Mesenchymal stem cell (in vitro differentiated cells and primary cell): ENCODE data around the gene EXOC5.

Experiments
- DNase-seq: peaks from one replicate; pipeline ENCODE4 v3.0.0-alpha.2; 2013
- H2AFZ ChIP-seq: one replicate; pipeline ENCODE4 v1.6.1; 2013; ENCODE audit warnings: low read depth, mild to moderate bottlenecking, control low read depth, inconsistent platforms, low read length, moderate library complexity
- H2AK5ac ChIP-seq: 2 replicates; pipeline ENCODE4 v1.6.1; 2013; ENCODE audit warnings: low read length, moderate library complexity, mild to moderate bottlenecking, inconsistent platforms; ENCODE audit not compliant: severe bottlenecking
- H2BK120ac ChIP-seq: one replicate; pipeline ENCODE4 v1.6.1; 2013; ENCODE audit warnings: low read depth, mild to moderate bottlenecking, inconsistent platforms, low read length, moderate library complexity
- H2BK12ac ChIP-seq, 2 experiments: one replicate each; pipeline ENCODE4 v1.6.1; 2013; ENCODE audit warnings: inconsistent platforms in 2 of 2, low read length in 2 of 2, mild to moderate bottlenecking in 2 of 2, moderate library complexity in 2 of 2, control low read depth in 1 of 2
- H2BK15ac ChIP-seq: one replicate; pipeline ENCODE4 v1.6.1; 2013; ENCODE audit warnings: mild to moderate bottlenecking, low read depth, inconsistent platforms; ENCODE audit not compliant: poor library complexity, severe bottlenecking
- H2BK5ac ChIP-seq: 2 replicates; pipeline ENCODE4 v1.6.1; 2013; ENCODE audit warnings: low read depth, mild to moderate bottlenecking, low read length, control low read depth, inconsistent platforms; ENCODE audit not compliant: poor library complexity, severe bottlenecking
- H3K14ac ChIP-seq, 2 experiments: one replicate each; pipeline ENCODE4 v1.6.1; 2013; ENCODE audit warnings: inconsistent platforms in 2 of 2, low read length in 2 of 2, control low read depth in 1 of 2, mild to moderate bottlenecking in 1 of 2, moderate library complexity in 1 of 2
- H3K18ac ChIP-seq, 2 experiments: one replicate each; pipeline ENCODE4 v1.6.1; 2013; ENCODE audit warnings: inconsistent platforms in 2 of 2, low read length in 2 of 2, control low read depth in 1 of 2, low read depth in 1 of 2, mild to moderate bottlenecking in 1 of 2
- H3K23ac ChIP-seq, 2 experiments: one replicate each; pipeline ENCODE4 v1.6.1; 2013; ENCODE audit warnings: inconsistent platforms in 2 of 2, low read length in 2 of 2, mild to moderate bottlenecking in 2 of 2, moderate library complexity in 2 of 2, control low read depth in 1 of 2
- H3K27ac ChIP-seq: 2 replicates; pipeline ENCODE4 v1.5.1; 2013; ENCODE audit warnings: mild to moderate bottlenecking, moderate library complexity, low read length, control low read depth, inconsistent platforms; ENCODE audit not compliant: poor library complexity, severe bottlenecking
- H3K27me3 ChIP-seq, 2 experiments: 2 replicates each; pipeline versions ENCODE4 v1.6.1 to v1.7.0; 2013; ENCODE audit warnings: low read length in 2 of 2, mild to moderate bottlenecking in 2 of 2, moderate library complexity in 2 of 2, control low read depth in 1 of 2, inconsistent platforms in 1 of 2; ENCODE audit not compliant: control insufficient read depth in 1 of 2, insufficient read depth in 1 of 2
- H3K36me3 ChIP-seq, 2 experiments: 2 replicates each; pipeline versions ENCODE4 v1.6.1 to v1.7.0; 2013; ENCODE audit warnings: low read length in 2 of 2, control low read depth in 1 of 2, inconsistent platforms in 1 of 2, low read depth in 1 of 2, mild to moderate bottlenecking in 1 of 2; ENCODE audit not compliant: insufficient read depth in 2 of 2, control insufficient read depth in 1 of 2
- H3K4ac ChIP-seq, 2 experiments: one replicate each; pipeline ENCODE4 v1.6.1; 2013; ENCODE audit warnings: inconsistent platforms in 2 of 2, low read length in 2 of 2, mild to moderate bottlenecking in 2 of 2, moderate library complexity in 2 of 2, control low read depth in 1 of 2, low read depth in 1 of 2
- H3K4me1 ChIP-seq: 2 replicates; pipeline ENCODE4 v1.6.1; 2013; ENCODE audit warnings: low read depth, low read length, control low read depth; ENCODE audit not compliant: control insufficient read depth, insufficient read depth
- H3K4me2 ChIP-seq: 2 replicates; pipeline ENCODE4 v1.6.1; 2013; ENCODE audit warnings: low read length, mild to moderate bottlenecking, inconsistent platforms; ENCODE audit not compliant: poor library complexity, severe bottlenecking
- H3K4me3 ChIP-seq, 2 experiments: 2 replicates each; pipeline versions ENCODE4 v1.5.1 to v1.7.0; 2013; ENCODE audit warnings: low read length in 2 of 2, mild to moderate bottlenecking in 2 of 2, control low read depth in 1 of 2, low read depth in 1 of 2; ENCODE audit not compliant: insufficient read depth in 1 of 2
- H3K79me1 ChIP-seq: replicated peaks from 2 replicates; pipeline ENCODE4 v1.6.1; 2013; ENCODE audit warnings: mild to moderate bottlenecking, control low read depth, low read length, inconsistent platforms; ENCODE audit not compliant: poor library complexity, severe bottlenecking
- H3K9ac ChIP-seq: 2 replicates; pipeline ENCODE4 v1.7.0; 2013; ENCODE audit warnings: mild to moderate bottlenecking, low read length, moderate library complexity
- H3K9me3 ChIP-seq: 2 replicates; pipeline ENCODE4 v1.7.0; 2013; ENCODE audit warnings: mild to moderate bottlenecking, low read length; ENCODE audit not compliant: control insufficient read depth
- H4K8ac ChIP-seq: one replicate; pipeline ENCODE4 v1.6.1; 2013; ENCODE audit warnings: inconsistent platforms, mild to moderate bottlenecking, low read length, moderate library complexity
- H4K91ac ChIP-seq: one replicate; pipeline ENCODE4 v1.6.1; 2013; ENCODE audit warnings: mild to moderate bottlenecking, low read length, inconsistent platforms
- WGBS: methylation state at CpG from one replicate; pipeline ENCODE4 v1.1.7; 2013; ENCODE audit warnings: mixed read lengths; 5-methylcytosine and 5-hydroxymethylcytosine counted together

Gene EXOC5

GRCh38 chr14:57277062-57277461 is 8.4 kb upstream of the EXOC5 start:
- Histone ChIP-seq H3K4ac (no peak overlapping the region), H4K8ac (no peak overlapping the region), H3K27ac (no peak overlapping the region), H3K79me1 (peaks cover 19% of the 10 kb centered on the region), H3K14ac (no peak overlapping the region), H2BK12ac (no peak overlapping the region), H3K27me3 (no peaks in the 10 kb centered on the region), H3K18ac (no peak overlapping the region), H3K9me3 (peaks cover 5% of the 10 kb centered on the region), H3K4me1 (no peaks in the 10 kb centered on the region), H3K4me2 (no peak overlapping the region), H2BK120ac (no peak overlapping the region), H3K23ac (no peak overlapping the region), H3K4me3 (no peak overlapping the region), H2AFZ (no peak overlapping the region), H2BK15ac (no peak overlapping the region), H4K91ac (no peak overlapping the region), H3K36me3 (peaks cover 10 to 73% of the 10 kb centered on the region in 2 experiments), H3K9ac (no peak overlapping the region), H2AK5ac (no peak overlapping the region), H2BK5ac (no peak overlapping the region)
- no peak for DNase-seq
- WGBS: 93% methylated on average over 3 of the region's 3 CpGs

GRCh38 chr14:57275023-57275664 is 6.4 kb upstream of the EXOC5 start:
- no peak overlapping the region for H3K4ac ChIP-seq

GRCh38 chr14:57274551-57274950 is 5.8 kb upstream of the EXOC5 start:
- DNase-seq: no peak
- no peak overlapping the region for H2BK12ac ChIP-seq
- no peak overlapping the region for H2BK15ac ChIP-seq
- no peak overlapping the region for H2BK5ac ChIP-seq
- H3K27ac ChIP-seq: no peak overlapping the region
- 83% methylated on average over 1 of the region's 2 CpGs for WGBS
- no peak overlapping the region for H3K23ac ChIP-seq
- H3K14ac ChIP-seq: peak overlapping the region in 1 of 2 experiments; percentile 15
- H3K27me3 ChIP-seq: no peaks in the 10 kb centered on the region
- H3K9ac ChIP-seq: no peak overlapping the region
- H3K4me1 ChIP-seq: no peaks in the 10 kb centered on the region
- no peak overlapping the region for H3K4me2 ChIP-seq
- peaks cover 7 to 56% of the 10 kb centered on the region in 2 experiments for H3K36me3 ChIP-seq
- no peak overlapping the region for H2AK5ac ChIP-seq
- H3K4me3 ChIP-seq: no peak overlapping the region
- no peak overlapping the region for H4K91ac ChIP-seq
- peaks cover 16% of the 10 kb centered on the region for H3K79me1 ChIP-seq
- H4K8ac ChIP-seq: no peak overlapping the region
- no peak overlapping the region for H2AFZ ChIP-seq
- no peak overlapping the region for H2BK120ac ChIP-seq
- no peak overlapping the region for H3K18ac ChIP-seq
- H3K4ac ChIP-seq: no peak overlapping the region
- H3K9me3 ChIP-seq: peaks cover 5% of the 10 kb centered on the region

More at GRCh38 chr14:57275023-57275664, 6.4 kb upstream of the EXOC5 start:
- Histone ChIP-seq H2BK12ac (no peak overlapping the region), H2BK5ac (no peak overlapping the region), H2AFZ (no peak overlapping the region), H3K27me3 (no peaks in the 10 kb centered on the region), H3K79me1 (peaks cover 18% of the 10 kb centered on the region), H4K8ac (no peak overlapping the region), H2BK15ac (no peak overlapping the region), H3K36me3 (peaks cover 7 to 58% of the 10 kb centered on the region in 2 experiments), H2AK5ac (no peak overlapping the region), H3K4me3 (no peak overlapping the region), H3K14ac (no peak overlapping the region), H3K18ac (no peak overlapping the region), H3K9me3 (peaks cover 5% of the 10 kb centered on the region), H3K9ac (no peak overlapping the region), H3K23ac (no peak overlapping the region), H3K4me2 (no peak overlapping the region), H2BK120ac (no peak overlapping the region), H3K27ac (no peak overlapping the region), H3K4me1 (no peaks in the 10 kb centered on the region), H4K91ac (no peak overlapping the region)
- WGBS: no CpG with 5 or more reads among the region's 2 CpGs
- DNase-seq: no peak

- Histone ChIP-seq H3K27ac (no peak overlapping the region), H2AK5ac (no peak overlapping the region), H3K4me2 (no peak overlapping the region), H3K18ac (no peak overlapping the region), H3K4ac (no peak overlapping the region), H3K27me3 (no peaks in the 10 kb centered on the region), H3K36me3 (peaks cover 7 to 47% of the 10 kb centered on the region in 2 experiments), H2BK5ac (no peak overlapping the region), H2BK120ac (no peak overlapping the region), H3K23ac (no peak overlapping the region), H3K4me1 (no peaks in the 10 kb centered on the region), H3K79me1 (peaks cover 14% of the 10 kb centered on the region), H2BK12ac (no peak overlapping the region), H3K4me3 (no peak overlapping the region), H2BK15ac (no peak overlapping the region), H3K9me3 (peaks cover 5% of the 10 kb centered on the region), H2AFZ (no peak overlapping the region), H4K91ac (no peak overlapping the region), H4K8ac (no peak overlapping the region), H3K14ac (no peak overlapping the region), H3K9ac (no peak overlapping the region)
- WGBS: 100% methylated on average over 1 of the region's 1 CpG
- DNase-seq: no peak
Observed at GRCh38 chr14:57273236-57273635, 4.5 kb upstream of the EXOC5 start.
